ENCODE results near the gene REV3L. TPM values are rescaled to one million over a fixed set of nuclear protein-coding genes. Genes with fewer than 3 reads are reported as not detected.

The REV3L gene
- total RNA-seq, 1 donor from 2014 or later, result 11.7 TPM

DNA sequence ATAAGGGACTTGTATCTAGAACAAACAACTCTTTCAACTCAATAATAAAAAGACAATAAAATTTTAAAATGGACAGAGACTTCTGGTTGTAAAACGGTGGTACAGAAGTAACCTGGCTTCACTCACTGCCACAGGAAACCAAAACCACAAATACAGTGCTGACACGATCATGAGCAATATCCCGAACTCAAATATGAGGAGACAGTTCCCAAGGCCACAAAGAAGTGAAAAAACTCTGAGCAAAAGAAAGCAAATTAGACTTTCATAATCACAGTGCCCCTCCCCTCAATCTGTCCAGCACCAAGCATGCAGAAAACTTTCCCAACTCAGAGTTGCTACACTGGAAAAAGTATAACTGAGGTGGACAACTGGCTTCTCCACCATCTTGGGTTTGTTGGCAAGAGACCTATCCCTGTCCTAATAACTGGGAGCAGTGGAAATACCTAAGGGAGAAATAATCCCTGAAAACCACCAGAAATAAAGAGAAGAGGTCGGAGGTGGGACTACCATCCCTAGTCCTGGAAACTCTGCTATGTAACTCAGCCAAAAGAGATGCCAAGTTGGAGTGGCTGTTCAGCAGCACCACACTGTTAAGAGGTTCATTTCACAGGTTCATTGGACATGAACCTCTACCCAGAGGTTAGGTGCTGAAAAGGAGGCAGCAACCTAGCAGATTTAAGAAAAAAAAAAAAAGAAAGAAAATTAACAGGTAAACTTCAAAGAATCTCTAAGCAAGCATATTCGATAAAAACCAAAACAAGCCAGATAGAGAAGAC, 55.5 kb downstream of the REV3L start:
- DNase-seq (ENCODE audit: low spot score), result no peak
- ATAC-seq, result peak; percentile 85

DNA sequence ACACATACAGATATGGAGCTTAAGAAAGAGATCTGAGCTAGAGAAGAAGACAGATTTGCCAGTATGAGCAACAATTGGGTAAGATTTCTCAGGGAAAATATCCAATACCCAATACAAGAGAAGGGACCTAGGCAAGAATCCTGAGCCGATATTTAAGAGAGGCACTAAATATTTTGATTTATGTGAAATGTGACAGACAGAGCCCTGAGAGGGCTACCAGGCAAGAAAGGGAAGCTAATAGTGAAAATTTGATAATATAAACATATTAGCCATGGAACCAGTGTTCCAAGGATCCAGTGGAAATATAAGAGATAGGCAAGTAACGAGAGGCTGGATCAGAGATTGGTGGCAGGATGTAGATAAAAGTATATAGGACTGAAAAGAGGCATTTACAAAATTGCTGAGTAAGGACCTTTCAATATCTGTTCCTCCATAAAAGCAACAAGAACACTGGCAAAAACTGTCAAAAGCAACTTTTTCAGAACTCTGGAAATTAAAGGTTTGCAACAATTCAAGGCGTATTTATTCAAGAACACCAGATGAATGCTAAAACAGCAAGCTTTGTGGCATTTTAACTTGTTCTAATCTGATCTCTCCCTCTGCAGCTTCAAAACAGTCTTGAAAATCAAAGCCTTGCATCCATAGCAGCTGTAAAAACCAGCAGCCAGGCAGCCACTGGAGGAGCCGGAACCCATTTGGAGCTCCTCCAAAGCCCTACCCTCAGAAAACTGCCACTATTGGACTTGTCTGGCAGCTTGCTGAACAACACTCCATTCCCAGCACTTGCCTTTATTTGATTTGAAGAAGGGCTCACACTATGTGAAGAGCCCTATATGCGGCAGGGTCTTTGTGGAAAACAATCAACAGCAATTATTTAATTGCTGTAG, 58.8 kb downstream of the REV3L start:
- DNase-seq (ENCODE audit: low spot score) (no peak), ATAC-seq (peak; percentile 67)

DNA sequence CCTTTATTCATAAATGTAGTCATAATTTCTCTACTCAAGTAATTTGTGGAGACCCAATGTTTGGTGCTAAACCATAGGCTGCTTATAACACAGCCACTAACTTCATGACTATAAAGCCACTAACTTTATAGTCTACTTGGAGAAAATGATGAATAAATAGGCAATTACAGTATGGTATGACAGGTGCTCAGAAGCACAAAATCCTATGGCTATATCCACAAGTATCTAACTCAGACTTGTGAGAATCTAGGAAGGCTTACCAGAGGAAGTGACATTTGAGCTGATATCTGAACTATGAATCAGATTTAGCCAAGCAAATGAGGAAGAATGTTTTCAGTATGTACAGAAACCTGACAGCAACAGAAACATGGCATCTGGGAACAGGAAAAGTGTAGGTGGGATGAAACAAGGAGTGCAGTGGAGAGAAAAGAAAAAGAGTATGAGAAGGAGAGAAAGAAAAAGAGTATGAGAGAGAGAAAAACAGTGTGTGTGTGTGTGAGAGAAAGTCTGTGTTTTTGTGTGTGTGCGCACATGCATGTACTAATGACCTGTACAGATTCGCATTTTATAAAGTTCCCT, 59.9 kb downstream of the REV3L start:
- ATAC-seq (no peak), DNase-seq (ENCODE audit: low spot score) (no peak)

DNA sequence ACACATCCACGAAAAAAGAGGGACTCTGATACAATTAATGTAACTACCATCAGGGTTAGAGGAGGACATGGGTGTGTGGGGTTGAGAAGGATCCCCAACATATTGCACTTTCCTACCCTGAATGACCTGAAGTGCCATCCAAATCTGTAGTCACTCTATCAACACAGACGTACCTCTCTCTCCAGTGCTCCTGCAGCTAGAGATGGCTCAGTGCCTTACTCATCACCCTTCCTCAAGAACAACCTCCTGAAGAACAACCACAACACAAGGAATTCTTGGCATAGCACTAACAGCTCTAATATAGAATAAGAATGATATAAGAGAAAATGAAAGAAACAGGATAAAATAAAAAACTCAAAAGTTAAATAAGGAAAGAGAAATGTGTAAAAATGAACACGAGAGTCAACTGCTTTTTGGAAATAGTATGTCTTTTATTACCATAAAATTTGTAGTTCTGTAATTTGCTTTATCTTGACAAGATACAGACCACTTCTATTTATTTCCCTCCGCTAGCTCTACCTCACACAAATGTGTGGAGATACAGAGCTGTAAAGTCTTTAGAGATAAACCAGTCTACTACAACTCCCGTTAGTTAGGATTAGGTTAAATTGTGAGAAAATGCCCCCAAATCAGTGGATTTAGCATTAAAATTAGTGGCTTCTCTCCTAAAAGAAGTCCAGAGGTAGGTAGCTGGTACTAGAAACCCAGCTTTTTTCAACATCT, 63.9 kb downstream of the REV3L start:
- ATAC-seq (no peak), DNase-seq (ENCODE audit: low spot score) (no peak)

DNA sequence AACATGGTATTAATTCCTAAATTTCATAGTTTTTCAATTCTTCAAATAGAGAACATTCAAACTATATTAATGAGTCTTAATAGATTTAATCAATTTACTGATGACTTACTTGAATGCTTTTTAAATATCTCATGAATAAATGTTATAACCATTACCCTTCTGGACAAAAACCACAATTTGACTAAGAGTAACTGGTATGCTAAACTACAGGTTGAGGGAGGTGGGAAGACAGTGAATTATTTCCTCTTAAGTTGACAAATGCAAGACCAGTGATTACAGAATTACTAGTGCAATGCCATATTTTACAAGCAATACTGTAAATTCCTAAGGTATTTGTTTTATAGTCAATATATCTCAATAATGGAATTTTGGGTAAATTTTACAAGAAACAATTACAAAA, 65.1 kb downstream of the REV3L start:
- DNase-seq (ENCODE audit: low spot score), result no peak
- ATAC-seq, result no peak

DNA sequence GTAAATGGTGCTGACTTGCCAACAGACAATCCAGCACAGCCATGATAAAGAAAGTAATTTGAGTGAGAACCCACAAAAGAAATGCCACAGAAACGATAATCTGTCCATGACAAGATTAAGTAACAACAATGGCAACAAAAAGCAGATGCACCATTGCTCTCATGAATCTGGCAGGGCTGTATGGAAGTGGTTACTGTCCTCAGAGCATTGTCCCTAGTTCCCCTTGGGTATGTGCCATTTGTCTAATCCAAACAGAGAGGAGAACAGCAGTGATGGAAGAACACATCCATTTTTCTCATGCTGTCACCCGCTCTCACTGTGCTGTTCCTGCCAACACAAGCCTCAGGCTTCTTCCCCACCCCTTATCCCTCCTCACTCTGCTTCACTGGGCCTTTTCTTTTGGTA, 65.8 kb downstream of the REV3L start:
- no peak for DNase-seq (ENCODE audit: low spot score)
- peak; percentile 92 for ATAC-seq

DNA sequence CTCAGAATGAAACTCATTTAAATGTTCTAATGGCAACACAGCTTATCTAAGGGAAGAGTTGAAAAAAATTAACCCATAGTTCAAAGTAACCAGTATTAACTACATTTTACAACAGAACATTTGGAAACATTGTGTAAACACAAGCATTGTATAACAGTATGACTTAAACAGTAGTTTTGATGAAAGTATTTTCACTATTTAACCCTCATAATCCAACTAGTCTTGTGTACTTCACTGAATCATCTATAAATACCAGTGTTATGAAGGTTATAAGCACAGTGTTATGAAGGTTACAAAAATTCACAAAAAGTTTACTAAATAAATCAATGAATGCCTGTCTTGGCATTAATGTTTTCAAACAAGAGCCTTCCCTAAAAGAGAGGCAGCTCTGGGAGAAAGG, 66.5 kb downstream of the REV3L start:
- ATAC-seq (no peak), DNase-seq (ENCODE audit: low spot score) (no peak)

DNA sequence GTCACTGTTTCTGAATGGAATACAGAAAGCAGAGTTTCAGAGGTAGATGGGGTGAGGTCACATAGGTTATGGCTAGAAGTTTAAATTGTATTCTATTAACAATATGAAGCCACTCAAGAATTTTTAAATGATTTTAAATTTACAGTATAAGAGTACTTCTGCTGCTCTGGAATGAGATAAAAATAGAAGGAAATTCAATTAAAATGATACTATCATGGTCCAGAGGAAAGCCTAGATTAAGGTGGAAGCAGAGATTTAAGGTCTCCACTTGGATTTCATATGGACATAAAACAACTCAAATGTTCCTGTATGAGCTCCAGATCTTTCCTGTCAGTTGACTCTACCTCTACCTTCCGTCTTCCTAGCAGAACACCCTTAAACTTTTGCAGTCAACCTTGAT, 68.6 kb downstream of the REV3L start:
- ATAC-seq (no peak), DNase-seq (ENCODE audit: low spot score) (no peak)

DNA sequence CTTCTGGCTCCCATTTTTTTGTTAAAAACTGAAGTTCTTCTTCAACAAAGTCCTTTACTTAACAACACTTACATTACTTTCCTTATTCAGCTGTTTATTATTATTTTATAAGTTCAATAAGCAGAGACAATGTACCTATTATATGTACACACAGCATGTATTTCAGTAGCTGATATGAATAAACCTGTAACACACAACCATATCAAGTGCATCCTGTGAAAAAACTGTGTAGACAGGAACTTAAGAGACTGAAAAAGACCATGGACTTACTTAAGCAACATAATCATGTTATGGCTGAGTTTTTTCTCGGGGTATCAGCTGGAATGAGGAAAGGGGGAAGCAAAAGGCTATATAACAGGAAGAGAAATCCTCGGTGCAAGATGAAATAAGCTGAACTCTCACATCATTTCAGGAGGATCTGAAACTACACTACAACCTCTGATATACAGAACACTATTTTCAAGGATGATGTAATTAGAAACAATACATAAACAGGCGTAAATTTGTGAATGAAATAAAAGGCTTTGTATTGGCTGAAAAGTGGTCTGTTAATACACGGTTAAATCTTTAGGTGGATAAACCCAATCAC, 70.9 kb downstream of the REV3L start:
- ATAC-seq (no peak), DNase-seq (ENCODE audit: low spot score) (no peak)

DNA sequence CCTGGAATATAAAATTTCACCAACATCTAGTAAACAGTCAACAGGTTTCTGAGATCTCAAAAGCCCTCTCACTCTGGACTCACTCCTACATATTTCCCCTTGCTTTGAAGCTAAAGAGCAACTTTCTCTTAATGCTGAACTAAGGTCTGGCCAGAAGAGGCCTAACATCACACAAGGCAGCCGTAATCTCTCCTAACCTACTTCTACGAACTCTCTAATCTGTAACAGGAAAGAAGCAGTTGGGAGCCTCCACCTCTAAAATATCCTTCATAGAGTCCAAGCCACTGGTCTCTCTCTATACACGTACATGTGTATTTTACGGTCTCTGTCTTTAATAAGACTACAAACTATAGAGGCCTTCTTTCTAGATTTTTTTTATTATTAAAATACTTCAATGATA, 72.0 kb downstream of the REV3L start:
- ATAC-seq, result no peak
- no peak for DNase-seq (ENCODE audit: low spot score)

DNA sequence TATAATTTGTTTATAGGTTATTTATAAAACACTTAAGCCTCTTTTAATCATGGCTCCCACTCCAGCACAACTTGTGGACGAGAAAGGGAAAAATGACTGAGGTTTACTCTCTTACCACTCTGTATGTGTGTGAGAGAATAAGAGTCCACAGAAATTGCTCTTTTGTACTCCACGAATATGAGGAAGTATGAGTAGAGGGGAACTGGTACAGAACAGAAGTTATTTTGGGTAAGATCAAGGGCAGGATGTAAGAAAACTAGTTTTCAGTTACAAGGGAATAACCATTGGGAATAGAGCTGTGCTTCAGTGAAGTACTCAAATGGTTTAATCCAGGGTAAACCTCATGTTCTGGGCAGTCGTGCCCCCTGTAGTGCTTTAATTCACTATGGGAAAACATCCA, 72.6 kb downstream of the REV3L start:
- ATAC-seq (peak; percentile 24), DNase-seq (ENCODE audit: low spot score) (no peak)

DNA sequence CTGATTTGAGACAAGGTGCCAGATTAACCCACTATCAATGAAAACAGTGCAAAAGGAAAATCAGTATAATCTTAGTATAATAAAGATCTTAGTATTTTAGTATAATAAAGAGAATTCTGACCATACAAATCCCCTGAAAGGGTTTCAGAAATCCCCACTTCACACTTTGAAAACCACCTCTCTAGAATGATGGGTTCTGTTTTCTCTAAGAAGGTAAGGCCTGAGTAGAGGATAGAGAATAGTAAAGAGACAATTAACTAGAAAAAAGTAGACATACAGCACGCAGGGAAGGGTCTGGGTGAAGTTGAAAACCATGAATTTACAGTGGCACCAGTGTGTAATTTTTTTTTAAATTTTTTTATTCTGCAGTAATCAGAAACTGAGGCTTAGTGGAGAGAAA, 73.6 kb downstream of the REV3L start:
- DNase-seq (ENCODE audit: low spot score) (no peak), ATAC-seq (no peak)

DNA sequence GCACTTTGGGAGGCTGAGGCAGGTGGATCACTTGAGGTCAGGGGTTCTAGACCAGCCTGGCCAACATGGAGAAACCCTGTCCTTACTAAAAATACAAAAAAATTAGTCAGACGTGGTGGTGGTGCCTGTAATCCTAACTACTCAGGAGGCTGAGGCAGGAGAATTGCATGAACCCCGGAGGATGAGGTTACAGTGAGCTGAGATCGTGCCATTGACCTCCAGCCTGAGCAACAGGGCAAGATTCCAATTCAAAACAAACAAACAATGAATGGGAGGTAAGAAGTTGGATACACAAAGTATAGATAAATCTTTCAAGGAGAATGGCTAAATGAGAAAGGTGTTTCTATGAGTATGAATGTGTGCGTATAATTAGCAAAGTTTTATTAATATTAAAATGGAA, 75.3 kb downstream of the REV3L start:
- ATAC-seq (peak; percentile 82), DNase-seq (ENCODE audit: low spot score) (no peak)

DNA sequence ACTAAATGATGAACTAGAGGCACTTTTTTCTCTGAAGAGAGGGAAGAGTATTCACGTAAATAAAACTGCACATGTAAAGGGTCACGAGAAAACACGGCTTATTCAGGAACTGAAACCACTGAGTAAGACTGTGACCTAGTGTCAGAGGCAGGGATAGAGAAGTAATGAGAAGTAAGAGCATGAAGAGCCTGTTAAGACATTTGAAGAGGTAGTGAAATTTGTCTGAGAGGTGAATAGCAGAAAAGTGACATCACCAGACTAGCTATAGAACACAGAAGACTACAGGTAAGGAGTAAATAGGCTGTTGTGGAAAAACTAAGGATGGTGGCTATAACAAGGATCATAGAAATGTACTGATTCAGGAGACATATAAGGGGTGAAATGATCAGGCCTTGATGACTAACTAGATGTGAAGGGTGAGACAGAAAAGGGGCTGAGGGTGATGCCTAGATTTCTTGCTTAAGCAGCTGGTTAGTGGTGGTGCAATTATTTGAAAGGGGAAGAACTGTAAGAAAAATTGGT, 76.8 kb downstream of the REV3L start:
- peak; percentile 48 for ATAC-seq
- DNase-seq (ENCODE audit: low spot score), result no peak

DNA sequence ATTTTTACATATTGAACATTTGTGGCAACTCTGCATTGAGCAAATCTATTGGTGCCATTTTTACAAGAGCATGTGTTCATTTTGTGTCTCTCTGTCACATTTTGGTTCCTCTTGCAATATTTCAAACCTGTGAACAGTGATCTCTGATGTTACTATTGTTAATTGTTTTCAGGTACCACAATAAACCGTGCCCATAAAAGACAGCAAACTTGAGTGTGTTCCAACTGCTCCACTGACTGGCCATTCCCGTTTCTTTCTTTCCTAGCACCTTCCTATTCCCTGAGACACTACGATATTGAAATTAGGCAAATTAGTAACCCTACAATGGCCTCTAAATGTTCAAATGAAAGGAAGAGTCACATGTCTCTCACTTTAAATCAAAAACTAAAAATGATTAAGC, 79.6 kb downstream of the REV3L start:
- ATAC-seq (no peak), DNase-seq (ENCODE audit: low spot score) (no peak)

DNA sequence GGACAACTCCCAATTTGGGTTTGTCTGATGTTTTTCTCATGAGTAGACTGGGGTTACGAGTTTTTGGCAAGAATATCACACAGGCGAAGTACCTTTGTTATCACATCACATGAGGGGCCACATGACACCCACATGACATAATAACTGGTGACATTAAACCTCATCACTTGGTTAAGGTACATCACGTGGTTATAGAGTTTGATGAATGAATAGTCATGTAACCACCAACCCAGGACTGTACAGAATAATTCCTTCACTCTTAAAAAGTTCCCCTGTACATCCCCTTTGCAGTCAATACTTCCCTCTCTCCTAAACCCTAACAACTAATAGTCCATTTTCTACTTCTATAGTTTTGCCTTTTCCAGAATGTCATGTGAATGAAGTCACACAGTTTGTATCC, 83.4 kb downstream of the REV3L start:
- ATAC-seq, result no peak
- no peak for DNase-seq (ENCODE audit: low spot score)

DNA sequence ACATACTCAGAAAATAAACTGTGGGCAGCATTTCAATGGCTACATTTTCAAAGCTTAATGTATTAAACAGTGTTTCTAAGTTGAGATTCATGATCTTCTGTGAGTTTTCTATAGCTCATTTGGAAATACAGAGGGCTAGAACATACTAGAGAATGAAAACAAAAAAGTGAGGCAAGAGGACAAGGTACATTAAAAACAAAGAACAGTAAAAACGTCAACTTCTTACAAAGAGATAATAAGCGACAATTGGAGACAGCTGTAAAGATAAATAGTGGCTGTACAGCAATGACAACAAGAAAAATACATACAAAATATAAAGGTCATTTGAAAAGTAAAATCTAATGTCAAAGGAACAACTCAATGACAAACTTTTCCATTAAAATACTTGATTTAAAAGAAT, 94.3 kb downstream of the REV3L start:
- ATAC-seq (peak; percentile 19), DNase-seq (ENCODE audit: low spot score) (no peak)

DNA sequence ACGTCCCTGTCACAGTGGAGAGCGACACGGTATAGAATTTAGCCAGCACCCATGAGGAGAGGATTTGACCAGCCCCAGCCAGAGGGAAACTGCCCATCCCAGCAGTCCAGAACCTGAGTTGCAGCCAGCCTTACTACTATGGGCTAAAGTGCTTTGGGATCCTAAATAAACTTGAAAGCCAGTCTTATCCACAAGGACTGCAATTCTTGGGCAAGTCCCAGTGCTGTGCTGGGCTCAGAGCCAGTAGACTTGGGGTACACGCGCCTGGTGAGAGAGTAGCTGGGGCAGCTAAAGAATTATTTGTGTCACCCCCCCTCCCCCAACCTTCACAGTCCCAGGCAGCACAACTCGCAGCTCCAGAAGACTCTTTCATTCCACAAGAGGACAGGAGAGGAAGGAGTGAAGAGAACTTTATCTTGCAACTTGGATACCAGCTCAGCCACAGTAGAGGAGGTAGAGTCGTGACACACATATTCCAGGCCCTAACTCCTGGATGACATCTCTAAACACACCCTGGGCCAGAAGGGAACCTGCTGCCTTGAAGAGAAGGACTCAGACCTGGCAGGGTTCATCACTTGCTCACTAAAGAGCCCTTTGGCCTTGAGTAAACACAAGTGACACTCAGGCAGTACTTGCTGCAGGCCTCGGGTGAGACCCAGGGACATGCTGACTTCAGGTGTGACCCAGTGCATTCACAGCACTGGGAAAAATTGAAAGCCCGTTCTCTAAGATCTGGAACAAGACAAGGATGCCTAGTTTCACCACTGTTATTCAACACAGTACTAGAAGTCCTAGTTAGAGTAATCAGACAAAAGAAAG, 100.3 kb downstream of the REV3L start:
- ATAC-seq (peak; percentile 31), DNase-seq (ENCODE audit: low spot score) (no peak)

DNA sequence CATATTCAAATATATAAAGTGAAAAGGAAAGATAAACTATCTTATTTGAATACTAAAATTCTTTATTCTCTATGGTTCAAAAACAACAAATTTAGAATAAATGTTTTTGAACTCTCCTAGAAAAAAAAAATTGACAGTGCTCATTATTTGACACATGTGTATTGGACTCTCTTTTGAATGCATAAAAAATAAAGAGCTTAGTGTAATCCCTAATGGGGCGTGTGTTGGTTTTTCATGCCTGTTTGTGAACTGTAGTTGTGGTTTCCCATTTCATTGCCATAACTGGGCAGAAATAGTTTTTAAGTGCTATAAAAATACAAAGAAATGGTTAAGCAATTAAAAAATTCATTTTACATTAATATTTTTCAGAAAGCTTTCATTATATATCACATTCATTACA, 101.3 kb downstream of the REV3L start:
- no peak for ATAC-seq
- no peak for DNase-seq (ENCODE audit: low spot score)

DNA sequence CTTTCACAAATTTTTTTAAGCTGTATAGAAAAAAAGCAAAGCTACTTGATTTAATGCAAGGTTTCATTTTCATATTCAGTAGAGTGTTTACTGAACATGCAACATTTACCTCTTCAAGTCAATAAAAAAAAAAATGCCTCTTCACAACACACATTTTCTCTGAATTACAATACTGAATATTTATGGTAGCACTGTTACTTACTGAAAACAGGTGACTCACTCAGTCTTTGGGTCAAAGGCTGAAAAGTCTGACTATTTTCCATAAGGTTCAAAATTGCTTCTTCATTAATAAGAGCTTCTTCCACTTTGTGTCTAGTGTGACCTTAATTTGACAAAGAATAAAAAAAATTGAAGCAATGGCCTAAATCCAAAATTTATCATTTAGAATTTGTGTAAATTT, 101.9 kb downstream of the REV3L start:
- ATAC-seq (no peak), DNase-seq (ENCODE audit: low spot score) (no peak)

Measured in left lobe of liver (tissue), 2 donors.